ENCODE measurements around the gene SMIM7. TPM values are rescaled to one million over a fixed set of nuclear protein-coding genes. Genes with fewer than 3 reads are reported as not detected.

Gene SMIM7
- total and polyA plus RNA-seq, 2 of the 13 experiments (the other 11 are each of a cell fraction or from before 2014, with no cell fraction given) = 55.7 to 74.9 TPM

- in situ Hi-C loops (cut with HindIII; ENCODE audit: extremely low pct_ligation_motif_present, low pct_unique_long_range_greater_than_20kb) = no loop called here
- peaks cover 41% of the 10 kb centered on the region for H3K4me1 ChIP-seq (ENCODE audit: insufficient read depth, low read length)
- H3K4me3 ChIP-seq (replicated peaks in 1 of 3; ENCODE audit: insufficient read depth in 1 of 3, low read depth in 2 of 3, low read length in 3 of 3) = no peak overlapping the region
- no peaks in the 10 kb centered on the region; a peak in 1 of 5 replicates for H3K27me3 ChIP-seq (ENCODE audit: control insufficient read depth in 1 of 2, insufficient read depth in 2 of 2, low read length in 2 of 2)
- no peak overlapping the region for H3K27ac ChIP-seq (ENCODE audit: extremely low read length, insufficient read depth, low read length)
- ChIA-PET CTCF (ENCODE audit: low intra/inter-chr PET ratio, low total read pairs) (no interaction called here), POLR2A (no interaction called here)
- peaks cover 4 to 25% of the 10 kb centered on the region in 2 experiments; a peak in 3 of 5 replicates for H3K36me3 ChIP-seq (replicated peaks in 1 of 2; ENCODE audit: control insufficient read depth in 1 of 2, insufficient read depth in 2 of 2, low read length in 2 of 2)
- H4K20me1 ChIP-seq (ENCODE audit: insufficient read depth, low read length) = peaks cover 18% of the 10 kb centered on the region
- 96% methylated on average over 6 of the region's 6 CpGs for WGBS (ENCODE audit: low lambda C conversion rate)
- no peak overlapping the region for H2AFZ ChIP-seq (ENCODE audit: low read length)
- peaks cover 91% of the 10 kb centered on the region for H3K79me2 ChIP-seq (ENCODE audit: insufficient read depth, low read length)
- no peak overlapping the region for H3K4me2 ChIP-seq (ENCODE audit: low read depth, low read length)
- no TSS peak for BruUV-seq (replicated peaks)
- intact Hi-C loops (cut with micrococcal nuclease; ENCODE audit: unreplicated experiment) = no loop called here
- no peak for ATAC-seq
- DNase-seq (ENCODE audit: low spot score) = no peak
- FAIRE-seq = no peak
- H3K9me3 ChIP-seq (ENCODE audit: low read length) = no peaks in the 10 kb centered on the region
- H3K9ac ChIP-seq (ENCODE audit: insufficient read depth, low read depth, low read length) = no peak overlapping the region
- TF ChIP-seq ZNF83 (CRISPR knock-in tag; IDR thresholded peaks at IDR 0.05; ENCODE audit: borderline replicate concordance) = no peak
- no peak for TF ChIP-seq MATR3 (CRISPR knock-in tag; IDR thresholded peaks at IDR 0.05)
- no peak for TF ChIP-seq GMEB2 (CRISPR knock-in tag; IDR thresholded peaks at IDR 0.05; ENCODE audit: low read depth)
- no peak for TF ChIP-seq ZFP36L1 (CRISPR knock-in tag; IDR thresholded peaks at IDR 0.05)
- TF ChIP-seq ZBED4 (CRISPR knock-in tag; IDR thresholded peaks at IDR 0.05; ENCODE audit: borderline replicate concordance) = no peak
- TF ChIP-seq PAF1 (CRISPR knock-in tag; IDR thresholded peaks at IDR 0.05) = no peak
- no peak for TF ChIP-seq MTF2 (CRISPR knock-in tag; IDR thresholded peaks at IDR 0.05; ENCODE audit: borderline replicate concordance)
- TF ChIP-seq ZNF280D (CRISPR knock-in tag; IDR thresholded peaks at IDR 0.05) = no peak
- TF ChIP-seq LBX2 (CRISPR knock-in tag; IDR thresholded peaks at IDR 0.05; ENCODE audit: borderline replicate concordance) = no peak
- no peak for TF ChIP-seq NBN (conservative IDR thresholded peaks at IDR 0.05)
- TF ChIP-seq PRDM15 (CRISPR knock-in tag; IDR thresholded peaks at IDR 0.05) = no peak
- no peak for TF ChIP-seq MAX (IDR thresholded peaks at IDR 0.05)
Observed at GRCh38 chr19:16623576-16623975, 36.4 kb downstream of the SMIM7 start.
